ACC112 (cell line): ENCODE measurements around the gene GTF2B.
A peak's percentile ranks its signal among the peaks of the same experiment; 100 is the strongest.
"Not testable (repeated sequence)": the region's sequence is repeated elsewhere in the genome, so short reads cannot be mapped to it uniquely, and the experiment has no call there.

Experiments used
- H2AFZ ChIP-seq: fragments of 200-600 bp; sonication (generic); one replicate; pipeline ENCODE4 v1.6.0; 2017; ENCODE audit warnings: antibody characterized with exemption, low read length; ENCODE audit not compliant: unreplicated experiment
- H3K27ac ChIP-seq: fragments of 200-600 bp; sonication (generic); 2 replicates; pipeline ENCODE4 v1.5.1; 2014; ENCODE audit warnings: low read depth, mild to moderate bottlenecking, antibody characterized with exemption, low read length, moderate library complexity
- H3K27me3 ChIP-seq: fragments of 200-600 bp; sonication (generic); 2 replicates; pipeline ENCODE4 v1.6.1; 2014; ENCODE audit warnings: mild to moderate bottlenecking, antibody characterized with exemption, low read length, moderate library complexity, mixed read lengths; ENCODE audit not compliant: insufficient read depth
- H3K36me3 ChIP-seq: fragments of 200-600 bp; sonication (generic); 2 replicates; pipeline ENCODE4 v1.6.1; 2016; ENCODE audit warnings: mild to moderate bottlenecking, antibody characterized with exemption, low read length, moderate library complexity, mixed read lengths; ENCODE audit not compliant: insufficient read depth
- H3K4me1 ChIP-seq: fragments of 200-600 bp; sonication (generic); one replicate; pipeline ENCODE4 v1.6.1; 2016; ENCODE audit warnings: low read length, mixed read lengths; ENCODE audit not compliant: insufficient read depth, unreplicated experiment, control insufficient read depth
- H3K4me3 ChIP-seq: fragments of 200-600 bp; sonication (generic); 2 replicates; pipeline ENCODE4 v1.5.1; 2014; ENCODE audit warnings: mild to moderate bottlenecking, low read depth, low read length
- H3K79me2 ChIP-seq: fragments of 200-600 bp; sonication (generic); one replicate; pipeline ENCODE4 v1.6.0; 2016; ENCODE audit warnings: low read length; ENCODE audit not compliant: control insufficient read depth, unreplicated experiment, insufficient read depth

Gene GTF2B, protein sequence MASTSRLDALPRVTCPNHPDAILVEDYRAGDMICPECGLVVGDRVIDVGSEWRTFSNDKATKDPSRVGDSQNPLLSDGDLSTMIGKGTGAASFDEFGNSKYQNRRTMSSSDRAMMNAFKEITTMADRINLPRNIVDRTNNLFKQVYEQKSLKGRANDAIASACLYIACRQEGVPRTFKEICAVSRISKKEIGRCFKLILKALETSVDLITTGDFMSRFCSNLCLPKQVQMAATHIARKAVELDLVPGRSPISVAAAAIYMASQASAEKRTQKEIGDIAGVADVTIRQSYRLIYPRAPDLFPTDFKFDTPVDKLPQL

DNA sequence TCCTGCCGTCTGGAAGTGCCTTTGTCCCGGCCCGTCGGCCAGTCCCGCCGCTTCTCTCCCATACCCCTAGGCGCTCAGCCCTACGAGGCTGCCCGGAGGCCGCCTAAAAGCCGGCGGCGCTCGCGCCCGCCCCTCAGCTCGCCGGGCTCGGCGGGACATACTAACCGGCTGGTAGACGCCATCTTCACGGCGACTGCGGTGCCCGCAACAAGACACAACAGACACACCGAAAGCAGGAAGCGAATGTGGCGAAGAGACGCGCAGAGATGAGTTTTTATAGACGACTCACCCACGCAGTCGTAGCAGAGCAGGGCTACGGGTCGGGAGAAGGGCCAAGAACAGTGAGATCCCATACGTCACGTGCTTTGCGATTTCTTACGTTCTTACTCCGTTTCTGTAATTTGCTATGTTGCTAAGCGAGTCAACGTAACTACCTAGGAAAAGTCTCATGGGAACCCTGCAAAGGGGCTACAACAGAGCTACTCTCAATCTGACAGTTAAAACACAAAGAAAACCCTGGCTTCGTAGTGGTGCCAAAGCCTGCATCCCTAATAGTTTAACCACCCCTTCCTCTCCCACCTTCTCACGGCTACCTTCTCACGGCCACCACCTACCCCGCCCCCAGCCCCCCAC lies at the start of gene GTF2B:
TSS of gene GTF2B (minus strand) at position 250 of the 633 bp plus-strand sequence. CDS start at position 182, 68 bp downstream.
- H3K27ac ChIP-seq: peak within 1 kb of the TSS; percentile 79
- peaks cover 41% of the 10 kb centered on the region for H3K79me2 ChIP-seq

DNA sequence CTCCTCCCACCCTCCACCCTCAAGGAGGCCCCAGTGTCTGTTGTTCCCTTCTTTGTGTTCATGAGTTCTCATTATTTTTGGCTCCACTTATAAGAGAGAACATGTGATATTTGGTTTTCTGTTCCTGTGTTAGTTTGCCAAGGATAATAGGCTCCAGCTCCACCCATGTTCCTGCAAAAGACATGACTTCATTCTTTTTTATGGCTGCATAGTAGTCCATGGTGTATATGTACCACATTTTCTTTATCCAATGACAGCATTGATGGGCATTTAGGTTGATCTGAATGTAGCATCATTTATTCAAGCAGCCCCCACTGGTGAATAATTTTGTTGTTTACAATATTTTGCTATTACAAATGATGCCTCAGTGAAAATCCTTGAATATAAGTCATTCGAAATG lies 47.2 kb upstream of the GTF2B start:
- not testable (repeated sequence) for H3K27me3 ChIP-seq, H2AFZ ChIP-seq, H3K4me3 ChIP-seq, H3K27ac ChIP-seq, H3K79me2 ChIP-seq, H3K4me1 ChIP-seq
- peaks cover 43% of the 10 kb centered on the region for H3K36me3 ChIP-seq

More for the DNA sequence above, at the start of gene GTF2B:
- Histone ChIP-seq H3K4me1 (peaks cover 14% of the 10 kb centered on the region), H3K36me3 (peaks cover 12% of the 10 kb centered on the region; the same call in 1 of the 2 replicates), H3K27me3 (no peaks in the 10 kb centered on the region), H2AFZ (peak within 1 kb of the TSS; percentile 47), H3K4me3 (peak within 1 kb of the TSS; percentile 100)

DNA sequence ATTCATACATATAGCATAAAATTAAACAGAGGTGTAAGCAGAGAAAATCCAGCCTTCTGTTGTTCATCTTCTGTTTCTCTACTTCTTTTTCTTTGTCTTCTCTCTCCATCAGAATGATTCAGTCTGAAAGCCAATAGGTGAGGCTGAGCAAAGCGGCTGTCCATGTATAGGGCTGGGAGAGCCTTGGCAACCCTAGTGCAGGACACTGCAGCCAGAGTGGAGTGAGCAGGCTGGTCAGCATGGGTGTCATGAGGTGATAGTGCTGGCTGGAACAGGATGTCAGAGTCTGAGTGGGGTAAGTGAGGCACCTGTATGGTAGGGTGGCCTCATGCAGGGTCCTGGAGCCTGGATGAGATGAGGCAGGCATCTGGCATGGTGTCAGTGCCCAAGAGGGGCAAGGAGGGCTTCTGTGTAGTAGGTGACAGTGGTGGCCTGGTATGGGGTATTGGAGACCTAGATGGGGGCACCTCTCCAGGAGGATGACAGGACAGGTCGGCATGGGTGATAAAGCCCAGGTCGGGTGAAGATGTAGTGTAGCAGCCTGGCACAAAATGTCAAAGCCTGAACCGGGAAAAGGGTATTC lies 45.5 kb upstream of the GTF2B start:
- Histone ChIP-seq H3K4me1 (no peaks in the 10 kb centered on the region), H3K27me3 (no peaks in the 10 kb centered on the region), H3K4me3 (no peak overlapping the region), H2AFZ (no peak overlapping the region), H3K79me2 (no peaks in the 10 kb centered on the region), H3K27ac (no peak overlapping the region), H3K36me3 (peaks cover 37% of the 10 kb centered on the region)

DNA sequence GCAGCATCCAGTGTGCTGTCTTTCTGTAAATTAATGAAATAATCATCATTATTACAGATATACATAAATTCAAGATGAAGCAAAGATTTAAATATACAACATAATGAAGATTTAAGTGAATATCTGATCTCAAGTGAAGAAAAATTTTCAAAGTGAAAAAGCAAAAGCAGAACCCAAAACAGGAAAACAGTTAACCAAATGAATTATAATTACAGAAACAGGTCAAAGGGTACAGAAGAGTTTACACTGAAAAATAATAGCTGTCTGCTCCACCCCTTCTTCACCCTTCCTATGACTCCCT lies 44.8 kb upstream of the GTF2B start:
- Histone ChIP-seq H3K79me2 (no peaks in the 10 kb centered on the region), H3K4me3 (no peak overlapping the region), H3K36me3 (peaks cover 31% of the 10 kb centered on the region), H3K4me1 (no peaks in the 10 kb centered on the region), H2AFZ (no peak overlapping the region), H3K27me3 (no peaks in the 10 kb centered on the region), H3K27ac (no peak overlapping the region)

DNA sequence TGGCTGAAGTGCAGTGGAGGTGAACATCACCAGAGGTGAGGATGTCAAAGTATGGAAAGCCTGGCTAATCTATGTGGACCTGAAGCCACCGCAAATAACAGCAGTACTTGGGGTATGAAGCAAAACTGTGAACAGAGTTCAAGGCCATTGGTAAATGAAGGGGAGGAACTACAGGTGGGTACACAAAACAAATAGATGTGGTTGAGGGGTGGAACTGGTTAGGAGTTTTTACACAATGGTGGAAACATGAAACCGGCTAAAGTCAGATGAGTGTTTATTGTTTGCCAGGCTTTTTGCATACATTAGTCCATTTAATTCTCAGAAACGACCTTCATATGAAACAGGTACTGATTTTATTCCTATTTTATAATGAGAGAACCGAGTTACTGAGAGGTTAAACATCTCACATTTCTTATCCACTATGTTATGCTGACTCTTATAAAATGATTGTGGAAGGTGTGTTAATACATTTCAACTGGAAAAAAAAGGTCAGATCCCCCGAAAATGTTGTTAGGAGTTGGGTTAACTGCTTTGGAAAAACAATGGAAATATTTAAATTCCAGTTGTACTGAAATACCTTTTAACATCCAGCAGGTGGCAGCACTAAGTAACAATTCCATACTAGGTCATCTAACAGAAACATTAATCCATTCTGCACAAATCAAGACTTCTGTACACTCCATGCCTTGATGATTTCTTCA lies 44.3 kb upstream of the GTF2B start:
- no peak overlapping the region for H3K4me3 ChIP-seq
- H3K4me1 ChIP-seq: no peaks in the 10 kb centered on the region
- no peaks in the 10 kb centered on the region for H3K79me2 ChIP-seq
- peaks cover 26% of the 10 kb centered on the region for H3K36me3 ChIP-seq
- no peak overlapping the region for H2AFZ ChIP-seq
- H3K27me3 ChIP-seq: no peaks in the 10 kb centered on the region
- no peak overlapping the region for H3K27ac ChIP-seq

DNA sequence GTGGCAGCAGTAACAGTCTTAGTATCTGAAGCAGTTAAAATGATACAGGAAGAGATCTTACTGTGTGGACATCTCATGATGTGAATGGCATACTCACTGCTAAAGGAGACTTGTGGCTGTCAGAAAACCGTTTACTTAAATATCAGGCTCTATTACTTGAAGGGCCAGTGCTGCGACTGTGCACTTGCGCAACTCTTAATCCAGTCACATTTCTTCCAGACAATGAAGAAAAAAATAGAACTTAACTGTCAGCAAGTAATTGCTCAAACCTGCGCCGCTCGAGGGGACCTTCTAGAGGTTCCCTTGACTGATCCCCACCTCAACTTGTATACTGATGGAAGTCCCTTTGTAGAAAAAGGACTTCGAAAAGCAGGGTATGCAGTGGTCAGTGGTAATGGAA lies 38.8 kb upstream of the GTF2B start:
- H3K79me2 ChIP-seq, H3K4me1 ChIP-seq, H3K36me3 ChIP-seq, H3K27me3 ChIP-seq, H3K27ac ChIP-seq, H3K4me3 ChIP-seq, H2AFZ ChIP-seq: not testable (repeated sequence)

DNA sequence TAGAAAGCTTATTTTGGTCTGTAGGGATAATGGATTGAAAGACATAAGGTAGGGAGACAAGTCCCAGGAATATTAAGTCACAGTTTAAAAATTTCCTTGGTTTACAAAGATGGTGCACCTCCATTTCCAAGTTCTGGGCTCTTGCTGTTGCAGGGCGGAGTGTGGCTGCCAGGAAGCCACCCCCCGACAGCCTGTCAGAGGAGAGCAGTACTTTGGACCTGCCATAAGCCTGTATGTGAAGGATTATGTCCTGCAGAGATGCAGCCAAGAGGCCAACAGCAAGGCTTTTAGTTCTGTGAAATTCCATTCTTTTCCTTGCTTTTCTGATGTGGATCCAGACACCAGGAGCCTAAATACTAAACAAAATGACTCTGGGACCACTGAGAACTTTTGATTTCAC lies 31.9 kb upstream of the GTF2B start:
- Histone ChIP-seq H3K27ac (no peak overlapping the region), H3K79me2 (no peaks in the 10 kb centered on the region), H3K4me3 (no peak overlapping the region), H3K27me3 (no peaks in the 10 kb centered on the region), H3K36me3 (peaks cover 34% of the 10 kb centered on the region), H3K4me1 (no peaks in the 10 kb centered on the region), H2AFZ (no peak overlapping the region)

DNA sequence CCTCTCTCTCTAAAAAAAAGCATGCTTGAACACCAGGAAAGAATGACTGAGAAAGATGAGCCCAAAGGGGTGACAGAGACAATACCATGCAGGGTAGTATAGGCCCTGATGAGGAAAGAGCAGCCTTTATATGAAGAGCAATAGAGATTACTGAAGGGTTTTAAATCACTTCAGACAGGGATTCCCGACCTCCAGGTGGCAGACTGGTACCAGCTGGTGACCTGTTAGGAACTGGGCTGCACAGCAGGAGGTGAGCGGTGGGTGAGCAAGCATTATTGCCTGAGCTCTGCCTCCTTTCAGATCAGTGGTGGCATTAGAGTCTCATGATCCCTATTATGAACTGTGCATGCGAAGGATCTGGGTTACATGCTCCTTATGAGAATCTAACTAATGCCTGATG lies 30.8 kb upstream of the GTF2B start:
- no peaks in the 10 kb centered on the region for H3K4me1 ChIP-seq
- no peaks in the 10 kb centered on the region for H3K27me3 ChIP-seq
- peaks cover 40% of the 10 kb centered on the region for H3K36me3 ChIP-seq
- no peak overlapping the region for H2AFZ ChIP-seq
- no peak overlapping the region for H3K27ac ChIP-seq
- H3K4me3 ChIP-seq: no peak overlapping the region
- no peaks in the 10 kb centered on the region for H3K79me2 ChIP-seq

DNA sequence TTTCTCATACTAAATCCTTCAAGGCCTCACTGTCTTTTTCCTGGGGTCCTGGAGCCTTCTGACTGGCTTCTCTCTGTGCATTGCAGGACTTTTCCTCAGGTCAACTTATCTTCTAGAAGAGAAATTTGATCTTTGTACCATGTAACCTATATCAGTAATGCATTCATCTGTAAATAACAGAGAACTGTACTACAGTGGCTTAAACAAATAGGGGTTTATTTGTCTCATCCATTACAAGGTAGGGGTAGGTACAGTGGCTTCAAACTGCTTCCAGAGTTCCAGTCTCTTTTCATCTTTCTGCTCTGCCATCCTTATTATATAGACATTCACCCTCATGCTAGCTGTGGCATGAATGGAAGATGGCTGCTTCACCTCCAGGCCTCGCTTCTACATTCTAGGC lies 29.5 kb upstream of the GTF2B start:
- Histone ChIP-seq H2AFZ (no peak overlapping the region), H3K4me3 (no peak overlapping the region), H3K4me1 (no peaks in the 10 kb centered on the region), H3K27me3 (no peaks in the 10 kb centered on the region), H3K79me2 (no peaks in the 10 kb centered on the region), H3K36me3 (peaks cover 40% of the 10 kb centered on the region), H3K27ac (no peak overlapping the region)

DNA sequence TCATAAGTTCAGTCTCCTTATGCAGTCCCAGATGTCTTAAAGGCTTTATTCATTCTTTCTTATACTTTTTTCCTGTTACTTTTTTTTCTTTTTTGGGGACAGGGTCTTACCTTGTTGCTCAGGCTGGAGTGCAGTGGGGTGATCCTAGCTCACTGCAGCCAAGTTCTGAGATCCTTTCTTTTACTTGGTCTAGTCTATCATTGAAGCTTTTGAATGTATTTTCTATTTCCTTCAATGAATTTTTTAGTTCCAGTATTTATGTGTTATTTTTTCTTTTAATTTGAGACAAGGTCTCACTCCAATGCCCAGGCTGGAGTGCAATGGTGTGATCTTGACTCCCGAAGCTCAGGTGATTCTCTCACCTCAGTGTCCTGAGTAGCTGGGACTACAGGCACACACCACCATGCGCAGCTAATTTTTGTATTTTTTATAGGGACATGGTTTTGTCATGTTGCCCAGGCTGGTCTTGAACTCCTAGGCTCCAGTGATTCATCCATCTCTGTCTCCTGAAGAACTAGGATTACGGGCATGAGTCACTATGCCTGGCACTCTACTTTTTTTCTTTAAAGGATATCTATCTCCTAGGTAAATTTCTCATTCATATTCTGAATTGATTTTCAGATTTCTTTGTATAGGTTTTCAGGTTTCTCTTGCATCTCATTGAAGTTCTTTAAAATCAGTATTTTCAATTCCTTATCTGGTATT lies 26.1 kb upstream of the GTF2B start:
- no peak overlapping the region for H2AFZ ChIP-seq
- H3K27me3 ChIP-seq: no peaks in the 10 kb centered on the region
- H3K27ac ChIP-seq: no peak overlapping the region
- H3K4me1 ChIP-seq: no peaks in the 10 kb centered on the region
- H3K79me2 ChIP-seq: no peaks in the 10 kb centered on the region
- H3K4me3 ChIP-seq: no peak overlapping the region
- peaks cover 29% of the 10 kb centered on the region for H3K36me3 ChIP-seq
